Fibroblast of skin of scalp (primary cell): ENCODE results near the gene CTCF.
A peak's percentile ranks its signal among the peaks of the same experiment; 100 is the strongest.

Source experiments
- DNase-seq: peaks from one replicate; pipeline ENCODE4 v3.0.0-alpha.2; 2013

CTCF gene

GRCh38 chr16:67549936-67550335 lies 12.4 kb upstream of the CTCF start:
- DNase-seq: no peak

DNA sequence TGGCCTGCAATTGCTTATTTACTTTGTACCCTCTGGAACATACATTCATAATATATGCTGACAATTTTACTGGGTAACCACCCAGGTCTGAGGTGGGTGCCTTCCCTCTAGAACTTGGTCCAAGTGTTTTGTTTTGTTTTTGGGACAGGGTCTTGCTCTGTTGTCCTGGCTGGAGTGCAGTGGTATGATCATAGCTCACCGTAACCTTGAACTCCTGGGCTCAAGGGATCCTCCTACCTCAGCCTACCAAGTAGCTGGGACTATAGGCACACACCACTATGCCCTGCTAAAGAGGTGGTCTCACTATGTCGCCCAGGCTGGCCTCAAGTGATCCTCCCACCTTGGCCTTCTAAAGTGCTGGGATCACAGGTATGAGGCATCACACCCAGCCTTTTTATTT lies 11.2 kb upstream of the CTCF start:
- DNase-seq: no peak

GRCh38 chr16:67551972-67552371 lies 10.4 kb upstream of the CTCF start:
- no peak for DNase-seq

- no peak for DNase-seq
Observed at GRCh38 chr16:67552476-67552875, 9.8 kb upstream of the CTCF start.

DNA sequence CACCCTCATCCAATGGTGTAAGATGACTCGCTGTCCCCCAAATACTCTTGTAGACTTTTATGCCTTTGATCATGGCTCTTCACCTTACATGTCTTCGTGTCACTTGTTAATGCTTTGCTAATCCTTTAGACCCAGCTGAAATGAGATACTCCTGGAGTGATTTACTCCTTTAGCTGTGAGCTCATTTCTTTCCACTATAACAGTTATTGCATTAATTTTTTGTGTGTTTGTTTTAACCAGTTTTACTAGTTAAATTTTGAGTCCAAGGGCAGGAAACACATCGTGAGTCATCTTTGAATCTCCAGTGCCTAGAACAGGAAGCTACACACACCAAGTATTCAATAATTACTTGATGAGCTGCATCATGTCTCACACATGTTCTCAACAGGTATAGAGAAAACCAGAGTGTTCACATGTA lies 6.5 kb upstream of the CTCF start:
- peak; percentile 46 for DNase-seq

GRCh38 chr16:67558859-67559258 lies 3.5 kb upstream of the CTCF start:
- DNase-seq: no peak

GRCh38 chr16:67560827-67561342 lies 1.4 kb upstream of the CTCF start:
- DNase-seq: no peak

- DNase-seq: no peak
Observed at GRCh38 chr16:67561501-67561823, 864 bp upstream of the CTCF start.

DNA sequence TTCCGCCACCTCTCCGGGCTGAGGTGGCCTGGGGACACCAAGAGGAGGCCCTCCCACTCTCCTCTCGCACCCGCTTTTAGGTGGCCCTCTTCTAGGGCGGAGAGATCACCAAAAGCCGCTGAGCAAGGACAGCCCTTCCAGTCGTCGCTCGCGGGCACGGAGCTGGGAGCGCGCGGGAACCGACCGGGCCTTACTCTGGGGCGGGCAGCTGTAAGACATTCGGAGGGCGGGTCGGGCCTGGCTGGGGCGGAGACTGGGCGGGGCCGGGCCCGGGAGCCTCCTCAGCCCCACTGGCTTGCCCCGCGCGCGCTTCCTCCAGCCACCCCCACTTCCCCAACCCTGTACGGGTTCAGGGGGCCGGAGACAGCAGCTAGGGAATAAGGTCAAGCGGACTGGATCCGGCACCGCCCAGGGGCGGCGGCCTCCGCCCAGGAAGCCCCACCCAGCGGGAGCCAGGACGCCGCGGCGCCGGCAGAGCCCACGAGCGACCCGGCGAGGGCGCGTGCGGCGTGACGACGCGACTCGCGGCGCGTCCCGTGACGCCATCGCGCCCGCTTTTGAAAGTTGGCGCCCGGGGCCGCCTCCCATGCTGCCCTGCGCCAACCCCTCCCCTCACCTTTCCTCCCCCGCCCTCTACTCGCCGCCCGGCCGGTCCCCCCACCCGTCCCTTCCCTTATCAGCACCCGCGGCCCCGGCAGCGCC lies 351 bp upstream of the CTCF start:
- peak; percentile 99 for DNase-seq

DNA sequence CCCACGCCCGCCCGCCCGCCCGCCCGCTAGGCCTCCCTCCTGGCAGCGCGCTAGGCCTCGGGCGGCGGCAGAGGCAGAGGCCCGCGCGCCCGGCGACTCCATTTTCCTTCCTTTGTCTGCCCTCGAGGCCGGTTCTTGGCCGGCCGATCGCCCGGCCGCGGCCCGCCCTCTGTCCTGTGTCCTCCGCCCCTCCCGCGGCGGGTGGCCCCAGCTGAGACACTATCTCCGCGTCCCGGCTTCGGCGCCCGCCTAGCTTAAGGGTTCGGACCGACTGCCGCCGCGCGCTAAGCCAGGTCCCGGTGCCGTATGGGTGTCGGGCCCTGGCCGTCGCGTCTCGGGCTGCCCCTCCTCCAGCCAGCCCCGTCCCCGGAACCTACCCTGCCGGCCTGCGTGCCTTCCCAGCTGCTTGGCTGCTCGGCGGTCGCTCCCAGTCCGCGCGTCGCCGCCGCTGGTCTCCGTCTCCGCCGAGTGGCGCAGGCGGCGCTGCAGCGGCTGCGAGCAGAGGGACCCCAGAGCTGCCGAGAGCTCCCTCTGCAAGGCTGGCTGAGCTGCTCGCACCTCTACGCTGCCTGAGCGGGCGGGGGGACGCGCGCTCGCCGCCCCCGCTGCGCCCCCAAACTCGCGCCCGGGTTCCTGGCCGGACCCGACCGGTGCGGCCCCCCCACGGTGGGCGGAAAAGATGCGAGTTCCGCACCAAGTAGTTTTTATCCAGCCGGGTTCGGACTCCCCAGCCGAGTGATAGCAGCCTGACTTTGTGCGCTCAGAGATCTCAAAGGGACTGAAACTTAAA lies 787 bp downstream of the CTCF start:
- peak; percentile 73 for DNase-seq

- peak; percentile 33 for DNase-seq
Observed at GRCh38 chr16:67563708-67564468, 1.6 kb downstream of the CTCF start.

- no peak for DNase-seq
Observed at GRCh38 chr16:67565470-67566100, 3.3 kb downstream of the CTCF start.

- DNase-seq: peak; percentile 36
Observed at GRCh38 chr16:67571464-67571863, 9.1 kb downstream of the CTCF start.

DNA sequence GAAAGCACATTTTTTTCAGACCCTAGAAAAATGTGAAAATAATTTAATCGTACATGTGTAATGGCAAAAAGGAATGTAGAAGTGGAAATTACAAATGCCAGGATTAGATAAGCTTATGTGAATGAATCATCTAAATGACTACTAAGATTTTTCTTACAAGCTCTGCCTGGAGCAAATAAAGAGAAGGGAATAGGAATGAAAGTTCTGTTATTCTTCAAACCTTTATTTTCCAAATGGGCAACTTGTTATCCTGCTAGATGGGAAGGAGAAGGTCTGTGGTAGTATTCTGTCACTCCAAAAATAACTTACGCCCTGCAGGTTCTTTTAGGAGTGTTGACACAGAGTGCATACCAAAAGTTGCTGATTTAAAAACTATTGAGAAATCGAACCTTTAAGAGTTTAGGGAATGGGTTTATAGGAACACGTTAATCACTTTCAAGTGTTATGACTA lies 9.7 kb downstream of the CTCF start:
- DNase-seq: peak; percentile 65

DNA sequence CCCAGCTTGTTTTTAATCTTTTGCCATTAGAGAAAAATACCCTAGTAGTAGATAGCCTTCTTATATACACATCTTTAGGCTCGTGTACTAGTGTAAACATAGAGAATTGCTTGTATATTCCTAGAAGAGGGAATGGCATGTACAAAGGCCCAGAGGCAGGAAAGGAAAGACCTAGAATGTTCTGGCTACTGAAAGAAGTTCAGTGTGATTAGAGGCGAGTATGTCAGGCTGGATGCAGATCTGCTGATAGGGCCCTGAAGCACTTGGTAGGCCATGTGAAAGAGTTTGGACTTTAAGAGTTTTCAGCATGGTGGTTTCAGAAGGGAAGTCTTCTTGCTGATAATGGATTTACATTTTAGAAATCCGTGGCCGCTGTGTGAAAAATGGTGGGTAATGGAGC lies 17.4 kb downstream of the CTCF start:
- no peak for DNase-seq

DNA sequence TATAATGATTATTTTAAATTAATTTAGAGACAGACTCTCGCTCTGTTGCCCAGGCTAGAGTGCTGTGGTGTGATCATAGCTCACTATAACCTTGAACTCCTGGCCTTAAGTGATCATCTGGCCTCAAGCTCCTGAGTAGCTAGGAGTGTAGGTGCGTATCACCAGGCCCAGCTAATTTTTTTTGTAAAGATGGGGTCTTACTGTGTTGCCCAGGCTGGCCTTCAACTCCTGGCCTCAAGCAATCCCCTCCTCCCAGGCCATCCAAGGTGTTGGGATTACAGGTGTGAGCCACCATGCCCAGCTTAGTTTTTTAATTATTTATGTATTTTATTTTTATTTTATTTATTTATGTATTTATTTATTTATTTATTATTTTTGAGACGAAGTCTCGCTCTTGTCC lies 17.9 kb downstream of the CTCF start:
- DNase-seq: no peak

DNA sequence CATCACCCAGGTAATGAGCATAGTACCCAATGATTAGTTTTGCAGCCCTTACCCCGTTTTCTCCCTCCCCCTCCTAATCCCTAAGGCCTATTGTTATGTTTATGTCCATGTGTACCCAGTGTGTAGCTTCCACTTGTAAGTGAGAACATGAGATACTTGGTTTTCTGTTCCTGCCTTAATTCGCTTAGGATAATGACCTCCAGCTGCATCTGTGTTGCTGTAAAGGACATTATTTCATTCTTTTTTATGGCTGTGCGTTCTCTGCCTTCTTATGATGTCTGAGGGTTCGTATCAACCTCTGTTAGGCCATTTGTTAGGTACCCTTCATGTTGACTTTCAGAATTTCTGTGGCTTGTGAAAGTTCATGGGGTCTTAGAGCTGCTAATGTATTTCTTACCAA lies 31.0 kb downstream of the CTCF start:
- DNase-seq: no peak

GRCh38 chr16:67593701-67594100 lies 31.4 kb downstream of the CTCF start:
- no peak for DNase-seq

GRCh38 chr16:67594256-67594915 lies 32.1 kb downstream of the CTCF start:
- DNase-seq: no peak

DNA sequence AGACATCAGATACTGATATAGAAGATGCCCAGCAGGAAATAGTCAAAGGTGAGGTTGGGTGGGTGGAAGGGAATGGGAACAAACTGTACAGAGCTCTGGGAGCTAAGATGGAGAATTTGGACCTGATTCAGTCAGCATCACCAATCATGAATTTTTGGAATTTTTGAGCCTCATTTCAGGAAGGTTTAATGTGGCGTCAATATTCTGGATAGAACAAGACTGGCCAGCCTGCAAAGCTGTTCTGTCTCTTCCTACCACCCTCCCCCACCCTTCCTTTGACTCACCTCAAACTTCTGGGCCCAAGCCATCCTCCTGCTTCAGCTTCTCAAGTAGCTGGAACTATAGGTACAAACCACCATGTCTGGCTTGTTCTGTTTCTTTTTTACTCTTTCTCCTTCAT lies 32.6 kb downstream of the CTCF start:
- peak; percentile 21 for DNase-seq

DNA sequence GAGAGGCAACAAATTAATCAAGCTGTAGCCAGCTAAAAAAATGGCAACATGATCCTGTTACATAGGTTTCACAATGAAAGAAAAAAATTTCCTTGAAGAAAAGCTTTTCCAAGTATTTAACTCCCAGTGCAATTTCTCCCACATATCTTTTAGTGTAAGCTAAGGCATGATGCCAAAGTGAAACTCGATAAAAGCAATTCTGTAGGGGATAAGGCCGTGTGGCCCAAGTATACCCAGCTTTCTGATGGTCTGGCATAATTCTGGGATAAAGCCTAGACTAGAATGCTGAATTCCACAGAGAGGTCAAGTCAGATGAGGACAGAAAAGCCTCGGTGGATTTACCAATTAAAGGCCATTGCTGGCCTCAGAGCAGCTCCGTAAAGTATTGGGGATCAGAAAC lies 36.2 kb downstream of the CTCF start:
- DNase-seq: peak; percentile 7

DNA sequence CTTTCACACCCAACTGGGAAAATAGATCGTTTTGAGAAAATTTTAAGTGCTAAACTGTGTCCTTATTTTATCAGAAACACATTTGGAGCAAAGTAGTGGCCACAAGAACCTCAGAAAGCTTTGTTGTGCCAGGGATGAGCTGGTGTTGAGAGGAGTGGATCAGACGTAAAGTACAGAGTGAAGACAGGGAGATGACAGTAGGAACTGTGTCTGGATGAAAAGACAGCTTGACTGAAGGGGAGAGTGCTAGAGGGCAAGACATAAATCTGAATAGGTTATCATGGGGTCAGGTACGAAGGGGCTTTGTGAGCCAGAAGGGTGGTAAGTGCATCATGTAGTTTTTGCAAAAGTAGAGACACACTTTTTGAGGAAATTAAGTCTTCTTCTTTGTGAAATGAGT lies 43.3 kb downstream of the CTCF start:
- DNase-seq: no peak
